GM21825 (cell line): ENCODE measurements around the gene CLDN16.
A peak's percentile ranks its signal among the peaks of the same experiment; 100 is the strongest.

ENCODE experiments used
- ATAC-seq: cut with Tn5 transposase; IDR thresholded peaks from one replicate; pipeline ENCODE4 v1.9.1; 2021; ENCODE audit warnings: mild to moderate bottlenecking, moderate library complexity; ENCODE audit not compliant: unreplicated experiment

CLDN16 gene

GRCh38 chr3:190387578-190388213 is at the start of gene CLDN16:
TSS of gene CLDN16 (plus strand) at chr3:190388163. CDS start at chr3:190388330, 167 bp downstream.
- no peak for ATAC-seq

DNA sequence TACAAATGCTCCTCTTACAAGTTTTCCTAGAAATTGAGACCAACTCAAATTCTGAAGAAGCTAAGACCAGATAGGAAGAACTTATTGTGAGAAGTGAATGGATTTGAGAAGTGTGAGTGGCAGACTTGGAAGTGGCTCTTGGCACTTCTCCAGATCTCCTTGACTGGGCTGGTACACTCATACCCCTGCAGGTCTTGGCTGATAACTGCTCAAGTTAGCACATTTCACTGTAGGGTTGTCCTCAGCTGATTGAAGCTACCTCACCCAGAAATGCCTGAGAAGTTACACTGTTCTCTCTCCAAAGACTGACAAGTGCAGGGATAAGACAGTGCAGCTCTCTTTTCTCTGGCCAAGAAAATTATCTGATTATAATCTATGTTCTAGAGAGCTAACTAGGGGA is 49.2 kb upstream of the CLDN16 start:
- peak; percentile 15 for ATAC-seq

GRCh38 chr3:190339130-190339529 is 48.8 kb upstream of the CLDN16 start:
- peak; percentile 77 for ATAC-seq

DNA sequence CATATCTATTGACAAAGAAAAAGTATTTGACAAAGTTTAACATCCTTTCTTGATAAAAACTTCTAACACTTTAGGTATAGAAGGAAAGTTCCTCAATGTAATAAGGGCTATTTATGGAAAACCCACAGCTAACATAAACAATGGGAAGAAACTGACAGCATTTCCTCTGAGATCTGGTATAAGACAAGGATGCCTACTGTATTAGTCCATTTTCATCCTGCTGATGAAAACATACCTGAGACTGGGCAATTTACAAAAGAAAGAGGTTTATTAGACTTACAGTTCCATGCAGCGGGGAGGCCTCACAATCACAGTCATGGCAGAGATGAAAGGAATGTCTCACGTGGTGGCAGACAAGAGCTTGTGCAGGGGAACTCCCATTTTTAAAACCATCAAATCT is 47.9 kb upstream of the CLDN16 start:
- no peak for ATAC-seq

DNA sequence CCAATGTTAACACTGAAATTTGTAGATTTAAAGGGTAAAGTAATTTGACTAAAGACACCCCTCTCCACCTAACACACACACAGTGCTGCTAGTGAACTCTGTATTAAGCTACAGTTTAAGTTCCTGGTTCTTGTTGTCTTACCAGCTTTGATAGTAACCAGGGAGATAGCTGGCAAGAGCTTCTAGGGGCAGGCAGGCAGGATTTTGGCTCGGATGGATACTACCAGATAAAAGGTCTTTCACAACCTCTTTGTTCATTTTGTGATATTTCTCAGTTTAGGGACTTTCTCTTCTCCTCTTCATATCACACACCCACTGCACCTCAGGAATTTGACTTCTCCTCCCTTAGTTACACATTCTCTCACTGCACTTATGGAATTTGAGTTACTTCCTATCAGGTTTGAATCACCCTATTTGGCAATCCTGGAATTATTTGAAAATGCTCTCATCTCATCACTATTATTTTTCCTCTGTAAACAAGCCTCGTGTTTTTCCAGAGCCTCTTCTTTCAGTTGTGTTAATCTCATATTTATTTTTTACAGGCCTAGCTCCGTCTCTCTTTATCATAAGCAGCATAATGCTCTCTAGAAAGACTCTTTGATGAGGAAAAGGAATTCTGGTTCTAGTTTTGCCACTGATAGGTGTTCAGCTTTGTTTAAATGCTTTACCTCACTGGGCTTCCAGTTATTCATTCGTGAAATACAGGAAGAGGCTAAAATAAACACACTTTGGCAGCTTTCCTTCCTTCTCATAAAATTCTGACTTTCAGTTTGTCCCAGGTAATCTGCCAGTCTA is 42.7 kb upstream of the CLDN16 start:
- no peak for ATAC-seq

- no peak for ATAC-seq
Measured at GRCh38 chr3:190345878-190346277, 42.1 kb upstream of the CLDN16 start.

DNA sequence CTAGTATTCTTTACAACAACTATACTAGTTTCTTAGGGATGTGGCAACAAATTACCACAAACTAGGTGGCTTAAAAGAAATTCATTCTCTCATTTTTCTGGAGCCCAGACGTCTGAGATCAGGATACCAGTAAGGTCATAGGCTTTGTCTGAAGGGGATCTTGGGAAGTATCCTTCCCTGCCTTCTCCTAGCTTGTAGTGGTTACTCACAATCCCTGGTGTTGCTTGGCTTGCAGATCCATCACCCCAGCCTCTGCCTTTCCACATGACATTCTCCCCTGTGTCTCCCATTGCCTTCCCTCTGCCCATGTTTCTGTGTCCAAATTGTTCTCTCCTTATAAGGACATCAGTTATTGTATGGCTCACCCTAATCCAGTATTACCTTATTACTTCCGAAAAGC is 41.4 kb upstream of the CLDN16 start:
- no peak for ATAC-seq

GRCh38 chr3:190352861-190353457 is 35.0 kb upstream of the CLDN16 start:
- no peak for ATAC-seq

DNA sequence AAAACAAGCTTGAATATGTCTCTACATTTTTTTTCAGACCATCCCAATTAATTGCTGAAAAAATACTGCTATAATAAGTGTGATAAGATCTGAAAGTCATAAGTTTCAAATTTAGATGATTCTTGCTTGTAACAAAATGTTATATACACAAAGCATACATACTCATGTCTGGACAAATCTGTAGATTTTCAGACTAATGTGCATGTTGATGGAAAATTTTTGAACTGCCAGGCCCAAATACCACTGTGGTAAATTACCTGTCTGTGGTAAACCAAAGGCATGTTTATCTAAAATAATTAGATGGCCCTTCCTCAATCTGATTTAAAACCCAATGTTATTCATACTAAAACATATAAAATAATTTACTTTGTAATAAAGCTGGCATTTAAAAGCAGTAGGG is 31.7 kb upstream of the CLDN16 start:
- ATAC-seq: no peak

DNA sequence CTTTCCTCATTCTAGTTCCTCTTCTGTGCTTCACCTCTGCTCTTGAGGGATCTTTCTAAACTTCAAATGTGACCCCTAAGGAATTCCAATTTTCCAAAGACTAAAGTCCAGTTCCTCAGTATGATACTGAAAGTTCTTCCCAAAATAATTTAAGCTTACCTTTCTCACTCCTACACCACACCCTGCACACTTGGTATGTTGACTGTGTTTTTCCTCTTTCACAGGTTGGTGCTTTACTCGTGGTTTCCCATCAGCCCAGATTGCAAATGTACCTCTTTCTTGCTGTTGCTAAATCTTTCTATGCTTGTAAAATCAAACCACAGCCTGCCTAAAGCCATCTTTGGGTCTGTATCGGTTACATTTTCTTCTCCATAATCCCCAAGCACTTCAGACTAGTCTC is 30.5 kb upstream of the CLDN16 start:
- ATAC-seq: no peak

DNA sequence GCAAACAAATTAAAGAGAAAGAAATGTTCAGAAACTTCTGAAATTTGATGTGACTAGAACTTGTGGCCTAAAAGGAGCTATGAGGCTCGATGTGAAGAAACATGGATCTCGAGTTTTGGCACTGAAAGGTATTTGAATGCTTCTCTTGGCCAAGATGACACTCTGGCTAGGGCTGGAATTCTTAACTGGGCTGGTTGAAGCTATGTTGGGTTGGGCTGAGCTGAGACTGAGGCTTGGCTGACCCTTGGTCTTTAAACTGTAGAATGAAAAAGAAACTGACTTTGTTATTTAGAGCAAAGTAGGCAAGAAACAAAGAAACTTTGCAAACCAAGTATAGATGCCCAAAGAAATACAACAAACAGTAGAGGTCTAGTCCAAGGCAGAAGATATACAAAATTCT is 28.1 kb upstream of the CLDN16 start:
- no peak for ATAC-seq

- ATAC-seq: no peak
Measured at GRCh38 chr3:190360228-190360627, 27.7 kb upstream of the CLDN16 start.

- ATAC-seq: no peak
Measured at GRCh38 chr3:190361791-190362190, 26.2 kb upstream of the CLDN16 start.

GRCh38 chr3:190362258-190362657 is 25.7 kb upstream of the CLDN16 start:
- no peak for ATAC-seq

- no peak for ATAC-seq
Measured at GRCh38 chr3:190366133-190366532, 21.8 kb upstream of the CLDN16 start.

GRCh38 chr3:190368881-190369280 is 19.1 kb upstream of the CLDN16 start:
- ATAC-seq: no peak

GRCh38 chr3:190369668-190370295 is 18.2 kb upstream of the CLDN16 start:
- ATAC-seq: no peak

- no peak for ATAC-seq
Measured at GRCh38 chr3:190370369-190370768, 17.6 kb upstream of the CLDN16 start.

- ATAC-seq: no peak
Measured at GRCh38 chr3:190371152-190371551, 16.8 kb upstream of the CLDN16 start.

DNA sequence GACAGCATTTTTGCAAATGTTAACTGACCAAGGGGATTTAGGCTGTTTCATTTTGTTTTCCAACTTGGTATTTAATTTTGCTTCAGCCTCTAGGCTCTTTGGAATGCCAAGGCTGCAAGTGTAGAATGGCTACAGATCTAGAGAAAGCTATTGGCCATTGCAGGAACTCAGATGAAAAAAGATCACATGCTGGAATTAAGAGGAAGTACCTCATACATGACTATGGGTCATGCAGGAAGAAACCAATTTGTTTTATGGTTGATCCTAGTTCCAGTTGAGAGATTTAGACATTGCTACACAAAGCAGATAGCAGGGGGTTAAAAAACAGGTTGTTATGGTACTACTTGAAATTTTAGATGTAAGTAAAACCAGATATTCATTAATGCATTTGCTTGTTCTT is 12.7 kb upstream of the CLDN16 start:
- ATAC-seq: no peak

DNA sequence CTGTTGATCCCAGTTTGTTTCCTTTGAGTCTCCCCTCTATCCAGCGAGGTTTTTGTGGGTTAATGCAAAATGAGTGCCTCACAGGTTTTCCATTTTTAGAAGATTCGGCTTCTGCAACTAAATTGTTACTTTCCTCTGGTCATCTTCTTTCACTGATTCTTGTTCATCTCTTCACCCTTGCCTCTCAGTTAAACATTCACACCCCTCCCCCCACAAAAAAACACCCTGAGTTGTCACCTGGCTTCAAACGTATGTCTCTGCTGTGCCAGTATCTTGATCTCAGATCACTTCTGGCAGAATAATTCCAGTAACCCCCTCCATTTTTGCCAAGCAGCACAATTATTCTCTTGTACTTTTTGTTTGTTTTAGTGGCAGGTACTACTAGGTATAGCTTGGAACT is 12.3 kb upstream of the CLDN16 start:
- no peak for ATAC-seq
